Astrocyte of the spinal cord (primary cell): ENCODE data around the gene SLC16A11.

ENCODE experiments used
- DNase-seq: peaks from one replicate; pipeline ENCODE4 v3.0.0; 2011; ENCODE audit warnings: low read depth, low spot score
- H3K4me3 ChIP-seq: 2 replicates; pipeline ENCODE4 v1.5.1; 2011; ENCODE audit warnings: low read depth, mild to moderate bottlenecking, low read length, moderate library complexity
- CTCF ChIP-seq: IDR thresholded peaks from 2 replicates; pipeline ENCODE4 v1.5.1; 2012; ENCODE audit warnings: low read depth, mild to moderate bottlenecking, low read length, inconsistent platforms
- in situ Hi-C: cut with HindIII; loops from 2 replicates; pipeline ENCODE4 v1.10.0; 2017; ENCODE audit warnings: low sequenced_read_pairs

SLC16A11 gene

DNA sequence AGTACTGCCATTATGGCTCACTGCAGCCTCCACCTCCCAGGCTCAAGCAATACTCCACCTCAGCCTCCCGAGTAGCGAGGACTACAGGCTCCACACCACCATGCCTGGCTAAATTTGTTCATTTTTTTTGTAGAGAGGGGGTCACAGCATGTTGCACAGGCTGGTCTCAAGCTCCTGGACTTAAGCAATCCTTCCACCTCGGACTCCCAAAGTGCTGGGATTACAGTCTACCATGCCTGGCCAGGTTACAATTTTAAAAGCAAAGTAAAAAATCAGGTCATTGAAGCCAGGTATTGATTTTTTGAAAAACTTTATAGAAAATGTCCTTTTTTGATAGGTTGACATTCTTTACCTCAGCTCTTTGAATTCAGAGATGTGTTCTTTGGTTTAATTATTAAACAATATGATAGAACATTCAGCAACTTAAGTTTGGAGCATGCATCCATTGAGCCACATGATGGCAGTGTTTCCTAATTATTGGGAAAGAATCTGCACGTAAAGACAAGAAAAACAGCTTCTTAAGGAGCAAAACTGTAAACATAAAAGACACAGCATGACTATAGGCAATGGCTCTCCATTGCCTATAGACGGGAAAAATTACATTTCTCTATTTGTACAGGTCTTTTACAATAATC lies 1.7 kb upstream of the SLC16A11 start:
- no peak overlapping the region for H3K4me3 ChIP-seq
- peak; percentile 75 for TF ChIP-seq CTCF
- DNase-seq, result peak; percentile 86
- in situ Hi-C loops, result no loop called here

- H3K4me3 ChIP-seq, result peak overlapping the region; percentile 23
- in situ Hi-C loops, result no loop called here
- TF ChIP-seq CTCF, result no peak
- no peak for DNase-seq
Observed at GRCh38 chr17:7043182-7043496, 753 bp downstream of the SLC16A11 start.

GRCh38 chr17:7042501-7043181 lies 1.3 kb downstream of the SLC16A11 start:
- no peak for TF ChIP-seq CTCF
- no peak overlapping the region for H3K4me3 ChIP-seq
- in situ Hi-C loops, result no loop called here
- no peak for DNase-seq

- DNase-seq, result no peak
- in situ Hi-C loops, result no loop called here
- H3K4me3 ChIP-seq, result no peak overlapping the region
- no peak for TF ChIP-seq CTCF
Observed at GRCh38 chr17:7041607-7042500, 2.0 kb downstream of the SLC16A11 start.

DNA sequence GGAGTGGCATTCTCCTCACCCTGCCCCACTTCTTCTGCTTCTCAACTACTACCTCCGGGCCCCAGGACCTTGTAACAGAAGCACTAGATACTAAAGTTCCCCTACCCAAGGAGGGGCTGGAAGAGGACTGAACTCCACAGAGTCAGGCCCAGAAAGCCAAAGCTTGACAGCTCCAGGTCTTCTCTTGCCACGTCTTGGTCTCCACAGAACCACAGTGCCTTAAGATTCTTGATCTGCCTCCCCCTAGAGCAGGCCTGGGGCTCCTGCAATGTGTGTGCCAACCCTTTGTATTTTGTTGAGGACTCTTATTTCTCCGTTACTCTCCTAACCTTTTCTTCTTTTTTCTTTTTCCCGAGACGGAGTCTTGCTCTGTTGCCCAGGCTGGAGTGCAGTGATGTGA lies 4.1 kb downstream of the SLC16A11 start:
- in situ Hi-C loops, result no loop called here
- no peak for TF ChIP-seq CTCF
- DNase-seq, result no peak
- H3K4me3 ChIP-seq, result no peak overlapping the region

DNA sequence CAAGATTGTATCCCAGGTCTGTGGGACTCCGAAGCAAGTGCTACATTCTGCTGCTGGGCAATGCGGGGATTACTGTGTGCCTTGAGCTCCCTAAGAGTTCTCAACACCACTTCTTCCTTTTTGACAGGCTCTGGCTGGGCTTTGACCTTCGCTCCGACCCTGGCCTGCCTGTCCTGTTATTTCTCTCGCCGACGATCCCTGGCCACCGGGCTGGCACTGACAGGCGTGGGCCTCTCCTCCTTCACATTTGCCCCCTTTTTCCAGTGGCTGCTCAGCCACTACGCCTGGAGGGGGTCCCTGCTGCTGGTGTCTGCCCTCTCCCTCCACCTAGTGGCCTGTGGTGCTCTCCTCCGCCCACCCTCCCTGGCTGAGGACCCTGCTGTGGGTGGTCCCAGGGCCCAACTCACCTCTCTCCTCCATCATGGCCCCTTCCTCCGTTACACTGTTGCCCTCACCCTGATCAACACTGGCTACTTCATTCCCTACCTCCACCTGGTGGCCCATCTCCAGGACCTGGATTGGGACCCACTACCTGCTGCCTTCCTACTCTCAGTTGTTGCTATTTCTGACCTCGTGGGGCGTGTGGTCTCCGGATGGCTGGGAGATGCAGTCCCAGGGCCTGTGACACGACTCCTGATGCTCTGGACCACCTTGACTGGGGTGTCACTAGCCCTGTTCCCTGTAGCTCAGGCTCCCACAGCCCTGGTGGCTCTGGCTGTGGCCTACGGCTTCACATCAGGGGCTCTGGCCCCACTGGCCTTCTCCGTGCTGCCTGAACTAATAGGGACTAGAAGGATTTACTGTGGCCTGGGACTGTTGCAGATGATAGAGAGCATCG lies 5.6 kb downstream of the SLC16A11 start:
- no peak overlapping the region for H3K4me3 ChIP-seq
- in situ Hi-C loops, result no loop called here
- DNase-seq, result no peak
- TF ChIP-seq CTCF, result no peak
